SK-N-SH treated with all-trans-retinoic acid at 6 μM for 48 hours (cell line): ENCODE data around the gene ANKRD42.

ENCODE experiments used
- ATAC-seq: fragments of 200-7000 bp; cut with Tn5 transposase; 3 replicates; pipeline ENCODE4 v1.9.1; 2020; ENCODE audit warnings: mild to moderate bottlenecking, moderate library complexity
- GLIS3 ChIP-seq: fragments of 250-450 bp; sonication (Bioruptor Pico); IDR thresholded peaks from 2 replicates; pipeline ENCODE4 v1.5.0; 2020; ENCODE audit warnings: mild to moderate bottlenecking, moderate library complexity
- ISL1 ChIP-seq: fragments of 250-450 bp; sonication (Bioruptor Pico); IDR thresholded peaks from 2 replicates; pipeline ENCODE4 v2.1.2; 2022; ENCODE audit warnings: mild to moderate bottlenecking, moderate library complexity
- OSR1 ChIP-seq: fragments of 250-450 bp; sonication (Bioruptor Pico); IDR thresholded peaks from 2 replicates; pipeline ENCODE4 v1.8.0; 2022; ENCODE audit warnings: moderate library complexity, mild to moderate bottlenecking, inconsistent platforms
- PPARA ChIP-seq: fragments of 250-450 bp; sonication (Bioruptor Pico); IDR thresholded peaks from 2 replicates; pipeline ENCODE4 v1.5.0; 2020; ENCODE audit warnings: mild to moderate bottlenecking, borderline replicate concordance
- RARB ChIP-seq: fragments of 250-450 bp; sonication (Bioruptor Pico); IDR thresholded peaks from 2 replicates; pipeline ENCODE4 v1.8.0; 2021; ENCODE audit warnings: mild to moderate bottlenecking, moderate library complexity
- TCF4 ChIP-seq: fragments of 250-450 bp; sonication (Bioruptor Pico); IDR thresholded peaks from 2 replicates; pipeline ENCODE4 v1.8.0; 2021; ENCODE audit warnings: mild to moderate bottlenecking, moderate library complexity, borderline replicate concordance
- TOX ChIP-seq: fragments of 250-450 bp; sonication (Bioruptor Pico); IDR thresholded peaks from 2 replicates; pipeline ENCODE4 v1.8.0; 2021; ENCODE audit warnings: mild to moderate bottlenecking, moderate library complexity, borderline replicate concordance
- ZC3H10 ChIP-seq: fragments of 250-450 bp; sonication (Bioruptor Pico); IDR thresholded peaks from 2 replicates; pipeline ENCODE4 v1.5.1; 2021; ENCODE audit warnings: mild to moderate bottlenecking, moderate library complexity
- ZFP3 ChIP-seq: fragments of 250-450 bp; sonication (Bioruptor Pico); IDR thresholded peaks from 2 replicates; pipeline ENCODE4 v1.5.0; 2020; ENCODE audit warnings: mild to moderate bottlenecking, moderate library complexity
- ZFP30 ChIP-seq: fragments of 450-650 bp; formaldehyde crosslinking; IDR thresholded peaks from 2 replicates; pipeline ENCODE4 v1.5.0; 2022; ENCODE audit warnings: mild to moderate bottlenecking, moderate library complexity
- ZNF565 ChIP-seq: fragments of 450-650 bp; formaldehyde crosslinking; conservative IDR thresholded peaks from 2 replicates; pipeline ENCODE4 v1.5.0; 2020; ENCODE audit warnings: low read depth, mild to moderate bottlenecking, moderate library complexity
- ZNF70 ChIP-seq: fragments of 450-650 bp; formaldehyde crosslinking; IDR thresholded peaks from 2 replicates; pipeline ENCODE4 v1.5.0; 2020; ENCODE audit warnings: mild to moderate bottlenecking, moderate library complexity
- ZNF8 ChIP-seq: fragments of 450-650 bp; formaldehyde crosslinking; IDR thresholded peaks from 2 replicates; pipeline ENCODE4 v1.5.0; 2020; ENCODE audit warnings: mild to moderate bottlenecking, moderate library complexity
- TF ChIP-seq, protein P1 (sequence below): fragments of 250-450 bp; sonication (Bioruptor Pico); IDR thresholded peaks from 2 replicates; pipeline ENCODE4 v1.8.0; 2020; ENCODE audit warnings: mild to moderate bottlenecking, moderate library complexity, borderline replicate concordance
- TF ChIP-seq, protein P2 (sequence below): fragments of 250-450 bp; sonication (Bioruptor Pico); IDR thresholded peaks from 2 replicates; pipeline ENCODE4 v1.8.0; 2021; ENCODE audit warnings: low read depth, mild to moderate bottlenecking, moderate library complexity, borderline replicate concordance
- TF ChIP-seq, protein P3 (sequence below): fragments of 250-450 bp; sonication (Bioruptor Pico); IDR thresholded peaks from 2 replicates; pipeline ENCODE4 v1.5.1; 2021; ENCODE audit warnings: mild to moderate bottlenecking, moderate library complexity

Gene ANKRD42

DNA sequence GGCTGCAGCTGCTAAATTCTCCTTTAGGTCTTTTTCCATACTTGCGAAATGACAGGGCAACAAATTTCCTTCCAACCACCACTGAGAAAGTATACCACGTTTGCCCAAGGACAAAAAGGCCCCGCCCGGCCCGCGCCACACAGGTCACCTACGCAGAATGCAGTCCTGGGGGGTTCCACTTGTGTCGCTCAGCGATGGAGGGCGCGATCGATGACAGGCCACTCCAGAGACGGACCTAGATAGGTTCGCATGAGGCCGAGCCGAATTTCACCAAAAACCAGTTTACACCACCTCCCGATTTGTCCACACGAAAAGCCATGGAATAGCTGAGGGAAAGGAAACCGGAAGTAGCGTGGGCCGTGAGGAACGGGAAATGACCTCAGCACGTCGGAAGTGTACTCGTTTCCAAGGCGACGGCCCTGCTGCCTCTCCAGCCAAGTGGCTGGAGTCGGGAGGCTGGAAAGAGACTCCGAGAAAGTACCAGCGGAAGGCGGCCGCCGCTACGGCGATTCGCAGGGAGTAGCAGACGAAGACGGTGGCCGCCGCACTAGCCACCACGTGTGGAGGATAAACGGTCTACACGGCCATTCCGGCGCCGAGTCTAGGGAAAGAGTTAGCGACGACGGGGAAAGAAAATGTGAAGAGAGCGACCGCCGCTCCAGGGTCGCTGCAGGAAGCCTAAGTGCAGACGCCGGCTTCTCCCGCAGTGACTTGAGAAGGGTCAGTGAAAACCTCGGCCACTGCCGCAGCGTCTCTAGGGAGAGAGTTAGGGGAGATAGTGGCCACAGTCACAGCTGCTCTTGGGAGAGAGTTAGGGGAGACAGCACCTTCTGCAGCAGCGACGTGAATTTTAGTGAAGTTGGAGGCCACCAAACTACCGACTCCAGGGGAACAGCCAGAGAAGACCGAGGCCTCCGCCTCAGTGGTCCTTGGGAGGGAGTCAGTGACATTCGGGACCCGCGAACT, at the start of gene ANKRD42:
Gene ANKRD42, plus strand, starts transcription at position 398 of the 966 bp plus-strand sequence. CDS start 959 bp downstream, outside the sequence.
- TF ChIP-seq, protein P1, sequence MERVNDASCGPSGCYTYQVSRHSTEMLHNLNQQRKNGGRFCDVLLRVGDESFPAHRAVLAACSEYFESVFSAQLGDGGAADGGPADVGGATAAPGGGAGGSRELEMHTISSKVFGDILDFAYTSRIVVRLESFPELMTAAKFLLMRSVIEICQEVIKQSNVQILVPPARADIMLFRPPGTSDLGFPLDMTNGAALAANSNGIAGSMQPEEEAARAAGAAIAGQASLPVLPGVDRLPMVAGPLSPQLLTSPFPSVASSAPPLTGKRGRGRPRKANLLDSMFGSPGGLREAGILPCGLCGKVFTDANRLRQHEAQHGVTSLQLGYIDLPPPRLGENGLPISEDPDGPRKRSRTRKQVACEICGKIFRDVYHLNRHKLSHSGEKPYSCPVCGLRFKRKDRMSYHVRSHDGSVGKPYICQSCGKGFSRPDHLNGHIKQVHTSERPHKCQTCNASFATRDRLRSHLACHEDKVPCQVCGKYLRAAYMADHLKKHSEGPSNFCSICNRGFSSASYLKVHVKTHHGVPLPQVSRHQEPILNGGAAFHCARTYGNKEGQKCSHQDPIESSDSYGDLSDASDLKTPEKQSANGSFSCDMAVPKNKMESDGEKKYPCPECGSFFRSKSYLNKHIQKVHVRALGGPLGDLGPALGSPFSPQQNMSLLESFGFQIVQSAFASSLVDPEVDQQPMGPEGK (CRISPR knock-in tag): 0 out of 2 replicates have a peak, but pooled peaks have one; percentile 54
- no peak for TF ChIP-seq RARB
- peak; percentile 91 for ATAC-seq

DNA sequence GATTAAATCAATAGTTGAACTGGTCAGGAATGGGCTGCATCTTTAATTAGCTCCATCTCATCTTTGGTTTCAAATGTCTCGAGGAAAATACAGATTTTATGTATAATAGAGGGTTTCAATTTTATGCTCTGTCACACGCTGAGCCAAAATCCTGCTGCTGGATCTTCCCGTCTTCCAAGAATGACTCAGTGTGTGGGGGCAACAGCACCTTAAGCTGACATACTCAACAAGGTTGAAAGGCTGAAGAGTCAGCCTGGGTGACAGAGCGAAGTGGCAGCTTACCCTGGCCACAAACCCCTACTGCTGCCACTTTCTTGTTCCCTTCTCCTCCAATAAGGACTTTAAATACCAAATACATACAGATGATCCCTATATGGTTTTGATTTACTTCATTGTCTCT, 45.6 kb upstream of the ANKRD42 start:
- no peak for ATAC-seq
- TF ChIP-seq TOX: no peak
- no peak for TF ChIP-seq ZFP30
- TF ChIP-seq, protein P1 (CRISPR knock-in tag): no peak
- no peak for TF ChIP-seq RARB
- TF ChIP-seq GLIS3 (CRISPR knock-in tag): no peak
- TF ChIP-seq, protein P2, sequence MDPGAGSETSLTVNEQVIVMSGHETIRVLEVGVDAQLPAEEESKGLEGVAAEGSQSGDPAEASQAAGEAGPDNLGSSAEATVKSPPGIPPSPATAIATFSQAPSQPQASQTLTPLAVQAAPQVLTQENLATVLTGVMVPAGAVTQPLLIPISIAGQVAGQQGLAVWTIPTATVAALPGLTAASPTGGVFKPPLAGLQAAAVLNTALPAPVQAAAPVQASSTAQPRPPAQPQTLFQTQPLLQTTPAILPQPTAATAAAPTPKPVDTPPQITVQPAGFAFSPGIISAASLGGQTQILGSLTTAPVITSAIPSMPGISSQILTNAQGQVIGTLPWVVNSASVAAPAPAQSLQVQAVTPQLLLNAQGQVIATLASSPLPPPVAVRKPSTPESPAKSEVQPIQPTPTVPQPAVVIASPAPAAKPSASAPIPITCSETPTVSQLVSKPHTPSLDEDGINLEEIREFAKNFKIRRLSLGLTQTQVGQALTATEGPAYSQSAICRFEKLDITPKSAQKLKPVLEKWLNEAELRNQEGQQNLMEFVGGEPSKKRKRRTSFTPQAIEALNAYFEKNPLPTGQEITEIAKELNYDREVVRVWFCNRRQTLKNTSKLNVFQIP (CRISPR knock-in tag): no peak

DNA sequence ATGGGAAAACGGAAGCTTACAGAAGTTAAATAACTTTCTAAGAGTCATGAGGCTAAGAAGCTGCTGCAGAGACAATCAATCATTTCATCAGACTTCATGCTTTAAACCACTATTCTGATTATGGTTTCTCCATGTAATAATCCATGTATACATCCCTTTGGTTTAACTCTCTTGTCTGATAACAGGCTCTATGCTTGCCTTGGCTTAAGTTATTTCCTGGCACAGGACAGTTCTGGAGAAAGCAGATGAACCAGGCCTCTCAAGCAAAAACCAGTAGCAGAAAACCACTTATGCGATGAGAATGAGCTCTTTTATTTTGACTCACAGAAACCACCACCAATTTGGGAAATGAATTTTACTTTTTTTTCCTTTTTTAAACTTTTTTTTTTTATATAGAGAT, 43.1 kb upstream of the ANKRD42 start:
- TF ChIP-seq, protein P2 (CRISPR knock-in tag): no peak
- TF ChIP-seq ZNF70 (CRISPR knock-in tag): no peak
- no peak for TF ChIP-seq RARB
- TF ChIP-seq, protein P3, sequence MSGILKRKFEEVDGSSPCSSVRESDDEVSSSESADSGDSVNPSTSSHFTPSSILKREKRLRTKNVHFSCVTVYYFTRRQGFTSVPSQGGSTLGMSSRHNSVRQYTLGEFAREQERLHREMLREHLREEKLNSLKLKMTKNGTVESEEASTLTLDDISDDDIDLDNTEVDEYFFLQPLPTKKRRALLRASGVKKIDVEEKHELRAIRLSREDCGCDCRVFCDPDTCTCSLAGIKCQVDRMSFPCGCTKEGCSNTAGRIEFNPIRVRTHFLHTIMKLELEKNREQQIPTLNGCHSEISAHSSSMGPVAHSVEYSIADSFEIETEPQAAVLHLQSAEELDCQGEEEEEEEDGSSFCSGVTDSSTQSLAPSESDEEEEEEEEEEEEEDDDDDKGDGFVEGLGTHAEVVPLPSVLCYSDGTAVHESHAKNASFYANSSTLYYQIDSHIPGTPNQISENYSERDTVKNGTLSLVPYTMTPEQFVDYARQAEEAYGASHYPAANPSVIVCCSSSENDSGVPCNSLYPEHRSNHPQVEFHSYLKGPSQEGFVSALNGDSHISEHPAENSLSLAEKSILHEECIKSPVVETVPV (CRISPR knock-in tag): no peak
- TF ChIP-seq PPARA (CRISPR knock-in tag): no peak
- no peak for TF ChIP-seq ZNF8 (CRISPR knock-in tag)
- no peak for TF ChIP-seq TCF4
- no peak for TF ChIP-seq OSR1 (CRISPR knock-in tag)
- TF ChIP-seq ZFP3: no peak
- TF ChIP-seq ZNF565 (CRISPR knock-in tag): no peak
- TF ChIP-seq, protein P1 (CRISPR knock-in tag): no peak
- TF ChIP-seq ZFP30: no peak
- no peak for TF ChIP-seq ISL1 (CRISPR knock-in tag)
- no peak for TF ChIP-seq ZC3H10 (CRISPR knock-in tag)
- TF ChIP-seq TOX: no peak
- TF ChIP-seq, all 23 proteins: peak for 0
- no peak for ATAC-seq
